Activated T-cell treated with anti-CD3 and anti-CD28 coated beads for 1 hour (primary cell): ENCODE data around the gene ADK.
"Not testable (repeated sequence)": the region's sequence is repeated elsewhere in the genome, so short reads cannot be mapped to it uniquely, and the experiment has no call there.

ENCODE experiments used
- DNase-seq: peaks from one replicate; pipeline ENCODE4 v3.0.0-alpha.2; 2020; ENCODE audit warnings: low read depth

Gene ADK

DNA sequence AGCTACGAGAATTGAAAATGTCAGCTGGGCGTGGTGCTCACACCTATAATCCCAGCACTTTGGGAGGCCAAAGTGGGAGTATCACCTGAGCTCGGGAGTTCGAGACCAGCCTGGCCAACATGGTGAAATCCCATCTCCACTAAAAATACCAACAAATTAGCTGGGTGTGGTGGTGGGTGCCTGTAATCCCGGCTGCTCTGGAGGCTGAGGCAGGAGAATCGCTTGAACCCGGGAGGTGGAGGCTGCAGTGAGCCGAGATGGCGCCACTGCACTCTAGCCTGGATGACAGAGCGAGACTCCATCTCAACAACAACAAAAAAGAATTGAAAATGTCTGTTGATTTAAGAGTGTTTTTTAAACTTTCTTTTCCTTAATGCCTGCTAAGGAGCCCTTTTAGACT is 4.0 kb upstream of the ADK start:
- DNase-seq, result not testable (repeated sequence)

DNA sequence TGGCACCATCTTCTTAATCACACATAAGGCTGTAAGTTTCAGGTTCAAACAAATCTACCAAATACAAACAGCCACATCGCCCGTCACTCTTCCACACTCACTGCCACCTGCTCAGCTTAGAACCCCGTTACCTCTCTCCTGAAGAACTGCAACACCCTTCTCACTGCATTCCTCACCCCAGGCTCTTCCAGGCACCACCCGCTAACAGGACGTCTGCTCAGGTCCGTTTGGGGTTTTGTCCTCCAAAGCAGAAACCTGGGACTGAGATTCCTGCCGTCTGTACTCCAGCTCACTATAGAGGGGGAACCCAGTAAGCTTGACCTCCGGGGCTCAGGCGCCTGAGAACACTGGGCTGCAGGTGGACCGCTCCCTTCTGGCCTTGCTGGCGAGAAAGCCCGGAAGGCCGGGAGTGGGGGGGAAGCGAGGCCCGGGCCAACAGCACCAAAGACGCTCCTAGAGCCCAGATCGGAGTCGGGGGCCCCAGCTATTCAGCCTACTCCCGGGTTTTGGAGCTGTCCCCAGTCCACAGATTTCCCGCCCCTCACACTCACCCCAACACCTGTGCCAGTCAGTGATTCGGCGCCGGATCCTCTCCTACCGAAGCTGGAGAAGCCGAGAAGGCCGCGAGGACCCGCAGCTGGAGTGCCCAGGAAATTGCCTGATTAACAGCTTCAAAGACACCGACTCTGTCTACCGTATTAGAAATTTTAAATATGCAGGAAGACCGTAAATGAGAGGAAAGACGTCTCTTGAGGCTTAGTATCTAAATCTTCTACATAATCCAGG is 624 bp upstream of the ADK start, which contains the start of gene AP3M1:
Gene AP3M1, minus strand, starts transcription at position 625 of the 786 bp plus-strand sequence. CDS start 12,449 bp downstream, outside the sequence.
- peak; percentile 75 for DNase-seq

DNA sequence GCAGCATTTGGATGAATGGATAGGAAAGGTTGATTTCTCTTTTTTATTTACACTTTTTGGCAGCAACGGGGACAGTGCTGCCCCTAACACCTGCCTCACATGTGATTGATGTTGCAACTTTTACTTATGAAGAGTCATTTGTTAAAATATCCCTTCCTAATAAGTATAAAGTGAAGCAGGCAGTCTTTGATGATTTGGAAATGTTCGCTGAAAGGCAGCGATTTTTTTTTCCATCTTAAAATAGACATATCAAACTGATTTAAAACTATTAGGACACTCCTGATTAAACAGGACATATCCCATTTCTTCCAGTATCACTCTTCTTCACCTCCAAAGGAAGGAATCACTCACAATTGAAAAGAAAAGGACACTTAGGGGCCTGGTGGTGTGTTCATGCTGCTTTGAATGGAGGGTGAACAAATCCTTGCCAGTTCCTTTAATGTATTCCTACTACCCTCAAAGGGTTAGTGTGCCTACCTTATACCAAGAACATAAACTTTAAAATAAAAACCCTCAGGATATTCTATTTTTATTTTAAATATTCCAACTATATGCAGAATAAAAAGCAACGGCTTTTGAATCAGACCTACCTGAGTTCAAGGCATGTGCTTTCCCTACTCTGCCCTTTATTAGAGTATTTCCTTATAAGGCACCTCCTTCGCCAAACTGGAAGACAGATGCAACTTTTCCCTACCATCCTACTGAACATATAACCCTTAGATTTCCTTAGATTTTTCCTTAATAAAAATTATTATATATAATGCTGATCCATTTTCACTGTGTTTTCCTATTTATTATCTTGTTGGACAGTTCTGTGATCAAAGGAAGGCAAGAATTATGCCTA is 1.1 kb downstream of the ADK start:
- DNase-seq, result no peak

DNA sequence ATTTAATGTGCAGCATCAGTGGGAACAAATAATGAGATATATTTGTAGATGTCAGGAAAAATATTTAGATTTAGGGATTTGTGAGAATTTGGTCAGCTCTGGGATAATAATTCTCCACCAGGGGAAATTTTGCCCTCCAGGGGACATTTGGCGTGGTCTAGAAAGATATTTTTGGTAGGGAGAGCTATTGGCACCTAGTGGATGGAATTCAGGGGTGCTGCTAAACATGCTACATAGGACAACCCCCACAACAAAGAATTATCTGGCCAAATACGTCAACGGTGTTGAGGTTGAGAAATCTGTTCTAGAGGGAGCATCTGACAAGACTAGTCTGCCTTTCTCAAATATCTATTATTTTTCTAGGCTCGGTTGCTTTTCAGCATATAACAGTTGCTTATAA is 2.1 kb downstream of the ADK start:
- no peak for DNase-seq

DNA sequence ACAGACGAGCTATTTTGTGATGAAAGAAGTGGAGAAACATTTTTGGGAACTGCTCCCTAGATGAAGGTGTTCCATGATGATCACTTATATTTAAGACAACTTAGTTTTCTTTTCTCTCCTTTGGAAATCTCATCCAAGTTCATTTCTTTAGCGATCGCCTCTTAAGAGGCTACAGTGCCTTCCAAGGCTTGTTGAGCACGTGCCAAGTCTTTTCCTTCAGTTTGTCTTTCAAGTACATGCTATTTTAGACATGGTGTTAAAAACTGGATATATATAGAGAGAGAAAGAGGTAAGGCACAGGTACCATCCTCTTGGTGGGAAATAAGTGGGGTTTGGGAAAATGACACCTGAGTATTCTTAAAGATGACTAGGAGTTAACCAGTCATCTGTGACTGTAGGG is 2.7 kb downstream of the ADK start:
- no peak for DNase-seq

DNA sequence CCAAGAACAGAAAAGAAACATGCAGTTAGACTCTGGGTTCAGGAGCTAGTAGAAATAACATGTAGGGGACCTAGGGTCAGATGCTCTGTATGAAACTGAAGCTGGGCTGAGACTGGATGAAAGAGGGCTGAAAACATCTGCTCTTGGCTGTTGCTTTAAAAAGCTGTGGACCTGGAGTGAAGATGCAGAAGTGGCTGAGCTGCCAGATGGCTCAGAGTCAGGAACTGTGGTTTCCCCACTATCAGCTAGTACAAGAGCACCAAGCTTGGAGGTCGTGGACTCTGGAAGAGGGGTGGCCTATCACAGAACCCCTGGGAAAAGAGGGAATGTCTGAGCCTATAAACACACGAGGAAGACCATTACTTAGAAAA is 5.9 kb downstream of the ADK start:
- DNase-seq, result no peak

DNA sequence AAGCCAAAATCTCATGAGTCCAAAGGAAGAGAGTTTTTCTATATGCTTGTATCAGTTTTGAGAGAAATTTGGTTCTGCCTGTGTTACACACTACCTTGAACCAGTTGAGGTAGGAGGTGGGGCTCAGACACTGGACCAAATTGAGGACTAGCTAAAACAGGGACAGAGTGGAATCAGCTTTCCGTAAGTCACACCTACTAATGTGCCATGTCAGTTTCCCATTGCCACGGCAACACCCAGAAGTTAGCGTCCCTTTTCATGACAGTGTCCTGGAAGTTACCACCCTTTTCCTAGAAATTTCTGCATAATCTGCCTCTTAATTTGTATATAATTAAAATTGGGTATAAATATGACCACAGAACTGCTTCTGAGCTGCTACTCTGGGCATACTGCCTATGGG is 9.0 kb downstream of the ADK start:
- DNase-seq, result no peak

DNA sequence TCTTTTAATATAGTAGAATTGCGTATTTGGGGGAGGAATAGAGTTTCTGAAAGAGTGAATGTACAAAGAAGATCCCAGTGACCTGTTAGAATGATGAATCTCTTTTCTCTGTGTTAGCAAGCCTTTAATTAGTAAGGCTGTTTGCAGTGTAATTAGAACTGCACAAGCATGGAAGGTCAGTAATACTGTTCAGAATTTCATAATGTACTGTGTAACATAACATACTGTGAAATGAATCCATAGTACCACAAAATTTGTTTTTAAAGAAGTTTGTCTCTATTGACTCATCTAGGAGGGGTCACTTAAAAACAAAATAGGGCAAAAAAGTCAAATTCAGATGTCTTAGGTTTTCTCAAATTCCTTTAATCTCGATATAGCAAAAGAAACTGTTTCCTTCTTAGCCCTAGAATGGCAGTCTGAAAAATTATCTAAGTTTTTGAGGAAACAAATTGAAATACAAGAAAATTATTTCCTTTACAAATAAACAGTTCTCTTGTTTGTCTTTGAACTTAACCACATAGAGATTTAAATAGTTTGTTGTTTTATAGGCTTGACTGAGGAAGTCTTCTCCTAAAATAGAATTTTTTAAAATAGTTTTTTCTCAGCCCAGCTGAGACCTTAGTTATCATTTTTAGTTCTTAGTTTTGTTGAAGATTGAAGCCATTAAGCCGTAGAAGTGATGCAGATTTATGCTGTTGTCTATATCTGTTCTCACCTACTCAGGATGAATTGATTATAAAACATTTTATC is 12.5 kb downstream of the ADK start:
- DNase-seq, result no peak

DNA sequence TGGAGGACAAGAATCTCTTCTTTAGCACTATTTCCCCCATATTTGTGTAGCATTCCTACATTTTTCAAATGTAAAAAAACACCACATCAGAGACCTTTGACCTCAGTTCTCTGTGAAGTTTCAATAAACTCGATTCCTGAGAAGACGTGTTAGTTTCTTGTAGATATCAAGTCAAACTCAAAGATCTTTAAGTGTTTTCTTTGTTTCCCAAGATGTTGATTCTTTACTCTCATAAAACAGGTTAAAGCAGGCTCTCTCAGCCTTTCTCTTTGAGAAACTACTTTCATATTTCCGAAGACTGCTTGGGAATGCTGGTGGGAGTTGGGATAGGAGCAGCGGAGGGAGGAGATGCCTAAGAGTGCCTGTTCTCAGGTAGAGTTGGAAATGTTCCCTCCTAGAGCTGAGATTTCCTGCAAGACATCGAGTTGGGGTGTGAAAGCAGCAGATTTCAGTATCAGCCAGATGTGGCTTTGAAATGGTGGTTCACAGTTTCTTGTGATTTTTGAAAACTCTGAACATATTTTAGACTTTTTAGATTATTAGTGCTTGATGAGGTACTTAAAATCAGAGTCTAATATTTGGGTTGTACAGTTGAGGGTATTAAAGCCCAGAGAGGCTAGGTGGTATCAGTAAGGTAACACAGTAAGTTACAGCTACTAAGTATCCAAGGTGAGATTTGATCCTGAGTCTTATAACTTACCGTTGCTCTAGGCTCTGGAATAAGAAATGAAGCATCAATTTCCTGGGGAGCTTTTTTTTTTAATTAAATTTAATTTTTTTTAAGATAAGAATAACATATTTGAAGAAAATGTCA is 13.9 kb downstream of the ADK start:
- no peak for DNase-seq

DNA sequence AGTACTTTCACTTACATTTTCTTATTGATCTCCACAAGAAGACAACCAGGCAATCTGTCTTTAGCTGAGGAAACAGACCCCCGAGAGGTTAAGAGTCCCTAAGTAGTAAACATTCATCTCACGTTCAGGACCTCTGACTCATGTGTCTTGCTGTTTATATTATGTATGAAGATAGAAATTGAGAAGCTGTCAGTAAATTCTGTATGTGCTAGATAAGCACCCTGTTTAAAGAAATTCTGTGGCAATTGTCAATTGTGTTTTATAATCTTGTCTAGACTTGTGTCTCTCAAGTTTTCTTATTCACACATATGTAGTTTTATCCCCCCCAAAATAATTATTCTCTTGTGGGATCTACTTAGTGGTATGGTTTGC is 14.5 kb downstream of the ADK start:
- DNase-seq, result no peak

DNA sequence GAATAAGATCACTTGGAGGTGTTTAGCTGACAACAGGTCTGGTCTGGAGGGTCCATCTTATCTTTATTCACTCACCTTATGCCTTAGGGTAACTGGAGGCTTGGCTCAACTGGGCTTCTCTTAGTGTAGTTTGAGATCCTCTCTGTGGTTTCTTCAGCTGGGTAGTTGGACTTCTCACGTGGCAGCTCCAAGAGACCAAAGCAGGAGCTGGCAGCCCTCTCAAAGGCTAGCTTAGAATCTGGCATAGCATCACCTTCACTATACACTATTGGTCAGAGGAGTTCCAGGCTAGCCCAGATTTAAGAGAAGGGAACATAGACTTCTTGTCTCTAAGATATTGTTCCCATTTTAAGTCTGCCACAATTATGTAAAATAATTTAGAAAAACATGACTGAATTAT is 16.4 kb downstream of the ADK start:
- no peak for DNase-seq

DNA sequence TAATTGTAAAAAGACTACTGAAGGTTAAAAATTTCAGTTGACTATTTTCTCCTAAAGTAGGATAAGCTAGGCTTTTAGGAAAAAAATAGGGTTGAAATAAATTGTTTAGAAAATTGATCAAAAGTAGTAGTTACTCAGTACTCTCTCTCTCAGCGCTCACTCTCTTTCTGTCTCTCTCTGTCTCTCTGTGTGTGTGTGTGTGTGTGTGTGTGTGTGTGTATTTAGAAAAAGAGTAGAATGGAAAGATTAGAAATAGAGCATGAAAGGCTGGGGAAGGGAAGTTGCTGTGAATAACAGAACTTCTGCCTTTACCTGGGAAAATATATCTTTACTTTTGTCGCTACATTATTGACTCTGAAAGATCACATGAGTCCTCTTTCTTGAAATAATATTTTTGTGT is 20.6 kb downstream of the ADK start:
- no peak for DNase-seq

DNA sequence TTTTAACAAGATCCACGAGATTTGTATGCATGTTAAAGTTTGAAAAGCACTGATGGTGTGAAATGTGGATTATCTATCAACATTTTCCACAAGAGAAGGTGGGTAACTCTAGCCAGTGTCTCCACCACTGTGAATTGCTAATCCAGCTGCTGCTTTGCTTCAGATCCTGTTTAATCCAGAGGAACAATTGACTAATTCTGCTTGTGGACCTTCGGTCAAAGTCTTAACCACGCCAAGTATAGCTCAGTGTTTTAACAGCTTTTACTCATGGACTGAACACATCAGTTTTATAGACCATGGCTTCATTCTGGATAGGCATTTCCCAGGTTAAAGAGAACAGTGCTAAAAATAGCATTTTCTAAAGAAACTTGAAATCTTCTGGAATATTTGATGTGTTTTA is 23.5 kb downstream of the ADK start:
- no peak for DNase-seq

DNA sequence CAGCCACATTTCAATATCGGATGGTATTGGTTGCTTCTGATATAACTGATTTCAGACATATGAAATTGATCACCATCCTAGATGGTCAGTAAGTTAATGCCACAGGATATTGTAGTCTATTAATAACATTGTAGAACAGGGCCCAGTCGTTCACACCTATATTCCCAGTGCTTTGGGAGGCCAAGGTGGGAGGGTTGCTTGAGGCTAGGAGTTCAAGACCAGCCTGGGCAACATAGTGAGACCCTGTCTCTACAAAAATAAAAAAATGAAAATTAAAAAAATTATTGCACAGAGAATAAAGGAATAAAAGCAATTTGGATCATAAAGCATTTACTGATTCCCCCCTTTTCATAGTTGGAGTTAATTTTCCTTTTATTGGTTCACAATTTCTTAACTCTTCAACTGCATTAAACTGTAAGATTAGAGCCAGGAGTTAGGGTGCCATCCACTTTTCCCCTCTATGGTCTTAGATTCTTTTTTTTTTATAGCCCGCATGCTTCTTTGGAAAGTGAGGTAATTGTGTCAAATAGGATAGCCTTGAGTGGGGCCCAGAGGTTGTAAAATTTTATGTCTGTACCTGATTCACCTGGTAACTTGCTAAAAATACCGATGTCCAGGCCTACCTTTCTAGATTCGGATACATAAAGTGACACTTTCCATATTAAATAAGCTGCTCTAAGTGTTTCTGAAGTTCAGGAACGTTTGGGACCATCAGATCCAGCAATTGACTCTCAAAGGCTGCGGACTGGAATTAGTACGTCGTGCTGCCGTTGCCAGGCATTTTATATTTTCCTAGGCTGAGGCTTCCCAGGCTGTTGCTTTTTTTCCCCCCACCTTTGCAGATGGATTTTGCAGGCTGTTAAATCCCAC is 24.7 kb downstream of the ADK start:
- no peak for DNase-seq

DNA sequence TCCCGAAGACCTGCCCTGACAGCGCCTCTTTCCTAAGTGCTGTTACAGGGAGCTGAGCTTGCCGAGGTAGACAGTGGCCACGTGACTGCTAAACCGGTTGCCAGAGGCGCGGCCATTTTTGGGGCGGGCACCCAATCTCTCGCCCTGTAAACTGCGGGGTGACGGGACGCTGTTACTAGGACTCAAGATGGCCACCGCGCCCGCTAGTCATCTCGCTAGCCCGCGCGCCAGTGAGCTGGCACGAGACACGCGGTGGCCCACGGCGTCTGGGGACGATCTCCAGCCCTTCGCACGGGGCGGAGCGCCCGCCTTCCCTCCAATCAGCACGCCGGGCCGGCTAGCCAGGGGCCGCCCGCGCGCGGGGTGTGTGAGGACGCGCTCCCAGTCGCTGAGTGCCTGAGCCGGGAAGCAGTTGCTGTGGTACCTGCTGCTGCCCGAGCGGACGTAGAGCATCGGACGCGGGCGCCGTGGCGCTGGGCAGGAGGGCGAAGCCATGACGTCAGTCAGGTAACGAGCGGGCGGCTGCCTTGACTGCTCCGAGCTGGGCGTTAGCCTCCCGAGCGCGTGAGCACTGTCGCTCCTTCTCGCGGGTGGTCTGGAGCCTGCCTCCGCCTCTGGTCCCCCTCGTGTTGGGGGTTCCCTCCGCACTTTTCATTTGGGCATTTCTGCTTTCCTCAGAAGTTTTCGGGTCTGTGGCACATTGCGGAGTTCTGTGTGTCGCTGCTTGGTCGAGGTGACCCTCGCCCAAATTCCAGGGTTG is 25.5 kb downstream of the ADK start:
- peak; percentile 91 for DNase-seq

DNA sequence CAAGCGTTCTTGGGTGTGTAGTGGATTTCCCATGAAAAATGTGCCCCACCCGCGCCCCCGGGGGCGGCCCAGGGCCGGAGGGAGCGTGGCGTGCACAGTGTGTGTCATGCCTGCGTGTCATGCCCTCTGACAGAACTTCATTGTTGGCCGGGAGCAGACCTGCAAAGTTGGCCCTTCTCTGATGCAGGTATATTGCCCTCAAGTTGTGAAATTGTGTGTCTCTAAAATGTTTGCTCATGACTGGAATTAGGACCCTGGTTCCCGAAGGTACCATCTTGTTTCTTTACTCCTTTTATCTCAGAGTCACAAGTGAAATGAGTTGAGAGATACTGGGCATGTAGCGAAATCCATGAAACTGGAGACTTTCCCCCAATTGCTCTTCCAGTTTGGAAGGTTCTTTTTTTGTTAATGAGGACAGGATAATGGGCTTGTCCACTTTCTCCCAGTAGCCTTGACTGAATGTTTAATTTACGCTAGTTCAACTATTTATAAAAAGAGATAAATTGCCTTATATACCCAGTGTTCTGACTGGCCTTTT is 26.2 kb downstream of the ADK start:
- peak; percentile 13 for DNase-seq

DNA sequence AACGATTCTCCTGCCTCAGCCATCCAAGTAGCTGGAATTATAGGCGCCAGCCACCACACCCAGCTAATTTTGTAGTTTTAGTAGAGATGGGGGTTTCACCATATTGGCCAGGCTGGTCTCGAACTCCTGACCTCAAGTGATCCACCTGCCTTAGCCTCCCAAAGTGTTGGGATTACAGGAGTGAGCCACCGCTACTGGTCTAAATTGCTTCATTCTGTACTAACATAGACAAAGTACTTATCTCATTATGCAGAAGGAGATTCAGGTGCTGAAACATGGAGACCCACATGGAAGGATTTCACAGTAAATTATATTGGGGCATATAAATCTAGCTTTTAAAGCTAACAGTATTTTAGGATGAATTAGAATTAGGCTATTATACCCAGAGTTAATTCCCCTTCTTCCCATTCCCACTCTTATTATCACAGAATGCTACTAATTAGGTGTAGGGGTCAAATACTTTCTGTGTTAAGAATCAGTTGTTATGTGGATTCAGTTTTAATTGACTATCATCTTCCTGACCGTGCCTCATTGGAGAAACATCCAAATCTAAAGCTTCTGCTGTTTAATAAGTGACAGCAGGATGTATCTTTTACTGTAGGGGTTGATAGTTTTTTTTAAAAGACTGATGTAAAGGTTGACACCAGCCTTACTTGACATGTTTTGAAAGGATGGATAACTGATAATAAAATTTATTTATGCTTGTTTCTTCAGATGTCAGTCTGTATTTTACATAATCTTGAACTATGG is 27.2 kb downstream of the ADK start:
- DNase-seq, result no peak

DNA sequence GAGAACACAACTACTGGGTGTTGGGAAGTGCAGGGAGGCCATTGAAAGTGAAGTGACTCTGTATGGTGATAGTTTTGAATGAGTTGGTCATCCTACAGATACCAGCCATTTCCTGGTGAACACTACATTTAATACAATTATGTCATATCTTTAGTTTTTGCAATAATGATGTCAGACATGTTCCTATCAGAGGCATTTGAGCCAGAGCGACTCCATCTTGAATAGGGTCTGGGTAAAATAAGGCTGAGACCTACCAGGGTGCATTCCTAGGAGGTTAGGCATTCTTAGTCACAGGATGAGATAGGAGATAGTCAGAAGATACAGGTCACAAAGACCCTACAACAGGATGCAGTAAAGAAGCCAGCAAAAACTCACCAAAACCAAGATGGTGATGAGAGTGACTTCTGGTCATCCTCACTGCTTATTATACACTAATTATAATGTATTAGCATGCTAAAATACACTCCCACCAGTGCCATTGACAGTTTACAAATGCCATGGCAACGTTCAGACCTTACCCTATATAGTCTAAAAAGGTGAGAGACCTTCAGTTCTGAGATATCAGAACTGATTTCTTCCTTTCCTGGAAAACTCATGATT is 28.2 kb downstream of the ADK start:
- no peak for DNase-seq

DNA sequence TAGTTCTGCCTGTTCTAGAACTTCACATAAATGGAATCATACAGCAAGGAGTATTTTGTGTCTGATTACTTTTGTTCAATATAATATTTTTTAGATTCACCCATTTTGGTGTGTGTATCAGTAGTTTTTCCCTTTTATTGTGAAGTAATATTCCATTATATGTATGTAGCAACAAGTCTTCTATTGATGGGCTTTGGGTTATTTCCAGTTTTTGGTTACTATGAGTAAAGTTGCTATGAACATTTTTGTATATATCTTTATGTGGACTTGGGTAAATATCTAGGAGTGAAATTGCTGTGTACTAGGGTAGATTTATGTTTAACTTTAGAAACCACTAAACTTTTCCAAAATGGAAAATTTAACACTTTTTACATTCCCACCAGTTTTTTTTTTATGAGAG is 35.7 kb downstream of the ADK start:
- no peak for DNase-seq
